SIG-M5 (cell line): Measurements from ENCODE around the gene CC2D1A.

Source experiments
- DNase-seq: peaks from one replicate; lab custom pipeline; 2025; lab: John Stamatoyannopoulos, UW

CC2D1A gene

GRCh38 chr19:13980340-13980739, 74.3 kb downstream of the CC2D1A start:
- DNase-seq, result no peak
